ENCODE results near the gene ANKRD17.

The ANKRD17 gene

GRCh38 chr4:73103799-73104503, 154.6 kb downstream of the ANKRD17 start:
- DNase-seq: no peak

- no peak for DNase-seq
Measured at GRCh38 chr4:73099143-73099542, 159.5 kb downstream of the ANKRD17 start.

- DNase-seq: no peak
Measured at GRCh38 chr4:73098713-73099112, 159.9 kb downstream of the ANKRD17 start.

- DNase-seq: no peak
Measured at GRCh38 chr4:73098016-73098415, 160.6 kb downstream of the ANKRD17 start.

- no peak for DNase-seq
Measured at GRCh38 chr4:73092868-73093267, 165.7 kb downstream of the ANKRD17 start.

- no peak for DNase-seq
Measured at GRCh38 chr4:73090738-73091137, 167.9 kb downstream of the ANKRD17 start.

GRCh38 chr4:73087871-73088270, 170.7 kb downstream of the ANKRD17 start:
- no peak for DNase-seq

GRCh38 chr4:73086095-73086868, 172.3 kb downstream of the ANKRD17 start:
- no peak for DNase-seq

GRCh38 chr4:73080789-73081188, 177.8 kb downstream of the ANKRD17 start:
- DNase-seq: no peak

- no peak for DNase-seq
Measured at GRCh38 chr4:73075832-73076231, 182.8 kb downstream of the ANKRD17 start.

GRCh38 chr4:73070074-73070390, 188.6 kb downstream of the ANKRD17 start:
- no peak for DNase-seq

- DNase-seq: peak; percentile 93 to 95
Measured at GRCh38 chr4:73069338-73070073, 189.1 kb downstream of the ANKRD17 start, which contains the start of gene COX18. Gene COX18 (minus strand): TSS chr4:73069716. CDS start chr4:73069649, 67 bp downstream.

GRCh38 chr4:73068491-73069337, 189.9 kb downstream of the ANKRD17 start:
- DNase-seq: peak in 1 of 2 donors; percentile 23

GRCh38 chr4:73067971-73068394, 190.6 kb downstream of the ANKRD17 start:
- peak in 1 of 2 donors; percentile 12 for DNase-seq

- peak in 1 of 2 donors; percentile 16 for DNase-seq
Measured at GRCh38 chr4:73066928-73067327, 191.7 kb downstream of the ANKRD17 start.

GRCh38 chr4:73066445-73066844, 192.2 kb downstream of the ANKRD17 start:
- no peak for DNase-seq

GRCh38 chr4:73064536-73064935, 194.1 kb downstream of the ANKRD17 start:
- DNase-seq: no peak

- DNase-seq: no peak
Measured at GRCh38 chr4:73055241-73055897, 203.2 kb downstream of the ANKRD17 start.

GRCh38 chr4:73053974-73054480, 204.6 kb downstream of the ANKRD17 start:
- DNase-seq: no peak

GRCh38 chr4:73053076-73053475, 205.5 kb downstream of the ANKRD17 start:
- DNase-seq: no peak

- DNase-seq: no peak
Measured at GRCh38 chr4:73051625-73052024, 207.0 kb downstream of the ANKRD17 start.

GRCh38 chr4:73045879-73046278, 212.7 kb downstream of the ANKRD17 start:
- no peak for DNase-seq
